Sigmoid colon (tissue), 4 donors: ENCODE measurements around the gene ANGPT4.

Experiments
- CTCF ChIP-seq, 4 experiments: fragments of 450-650 bp in 3 of 4; fragments of 200-600 bp in 1 of 4; IDR thresholded peaks; one replicate each; pipeline ENCODE4 v1.5.1; 2016 to 2019; ENCODE audit warnings: antibody characterized with exemption in 4 of 4, mild to moderate bottlenecking in 3 of 4, moderate library complexity in 2 of 4
- EP300 ChIP-seq, 4 donors: sonication (generic); formaldehyde crosslinking; IDR thresholded peaks; one replicate each; pipeline ENCODE4 v1.6.1; 2017; ENCODE audit warnings: antibody characterized with exemption in 4 of 4
- POLR2A ChIP-seq, 2 donors: fragments of 450-650 bp; IDR thresholded peaks; one replicate each; pipeline ENCODE4 v1.6.1; 2016; ENCODE audit warnings: antibody characterized with exemption in 2 of 2, mild to moderate bottlenecking in 2 of 2, moderate library complexity in 2 of 2
- POLR2AphosphoS5 ChIP-seq, 4 donors: sonication (generic); formaldehyde crosslinking; IDR thresholded peaks; one replicate each; pipeline ENCODE4 v1.6.1; 2017; ENCODE audit warnings: antibody characterized with exemption in 4 of 4

GRCh38 chr20:891058-891705, 25.0 kb downstream of the ANGPT4 start:
- TF ChIP-seq CTCF (IDR thresholded peaks at IDR 0.05) (no peak), EP300 (IDR thresholded peaks at IDR 0.05) (peak in 1 of 4 donors; percentile 49), POLR2AphosphoS5 (IDR thresholded peaks at IDR 0.05) (peak in 1 of 4 donors; percentile 78), POLR2A (IDR thresholded peaks at IDR 0.05) (no peak)
